NCI-H82 (cell line): ENCODE measurements around the gene CAPRIN2.

Source experiments
- DNase-seq: peaks from one replicate; lab custom pipeline; 2025; lab: John Stamatoyannopoulos, UW

CAPRIN2 gene, protein sequence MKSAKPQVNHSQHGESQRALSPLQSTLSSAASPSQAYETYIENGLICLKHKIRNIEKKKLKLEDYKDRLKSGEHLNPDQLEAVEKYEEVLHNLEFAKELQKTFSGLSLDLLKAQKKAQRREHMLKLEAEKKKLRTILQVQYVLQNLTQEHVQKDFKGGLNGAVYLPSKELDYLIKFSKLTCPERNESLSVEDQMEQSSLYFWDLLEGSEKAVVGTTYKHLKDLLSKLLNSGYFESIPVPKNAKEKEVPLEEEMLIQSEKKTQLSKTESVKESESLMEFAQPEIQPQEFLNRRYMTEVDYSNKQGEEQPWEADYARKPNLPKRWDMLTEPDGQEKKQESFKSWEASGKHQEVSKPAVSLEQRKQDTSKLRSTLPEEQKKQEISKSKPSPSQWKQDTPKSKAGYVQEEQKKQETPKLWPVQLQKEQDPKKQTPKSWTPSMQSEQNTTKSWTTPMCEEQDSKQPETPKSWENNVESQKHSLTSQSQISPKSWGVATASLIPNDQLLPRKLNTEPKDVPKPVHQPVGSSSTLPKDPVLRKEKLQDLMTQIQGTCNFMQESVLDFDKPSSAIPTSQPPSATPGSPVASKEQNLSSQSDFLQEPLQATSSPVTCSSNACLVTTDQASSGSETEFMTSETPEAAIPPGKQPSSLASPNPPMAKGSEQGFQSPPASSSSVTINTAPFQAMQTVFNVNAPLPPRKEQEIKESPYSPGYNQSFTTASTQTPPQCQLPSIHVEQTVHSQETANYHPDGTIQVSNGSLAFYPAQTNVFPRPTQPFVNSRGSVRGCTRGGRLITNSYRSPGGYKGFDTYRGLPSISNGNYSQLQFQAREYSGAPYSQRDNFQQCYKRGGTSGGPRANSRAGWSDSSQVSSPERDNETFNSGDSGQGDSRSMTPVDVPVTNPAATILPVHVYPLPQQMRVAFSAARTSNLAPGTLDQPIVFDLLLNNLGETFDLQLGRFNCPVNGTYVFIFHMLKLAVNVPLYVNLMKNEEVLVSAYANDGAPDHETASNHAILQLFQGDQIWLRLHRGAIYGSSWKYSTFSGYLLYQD

DNA sequence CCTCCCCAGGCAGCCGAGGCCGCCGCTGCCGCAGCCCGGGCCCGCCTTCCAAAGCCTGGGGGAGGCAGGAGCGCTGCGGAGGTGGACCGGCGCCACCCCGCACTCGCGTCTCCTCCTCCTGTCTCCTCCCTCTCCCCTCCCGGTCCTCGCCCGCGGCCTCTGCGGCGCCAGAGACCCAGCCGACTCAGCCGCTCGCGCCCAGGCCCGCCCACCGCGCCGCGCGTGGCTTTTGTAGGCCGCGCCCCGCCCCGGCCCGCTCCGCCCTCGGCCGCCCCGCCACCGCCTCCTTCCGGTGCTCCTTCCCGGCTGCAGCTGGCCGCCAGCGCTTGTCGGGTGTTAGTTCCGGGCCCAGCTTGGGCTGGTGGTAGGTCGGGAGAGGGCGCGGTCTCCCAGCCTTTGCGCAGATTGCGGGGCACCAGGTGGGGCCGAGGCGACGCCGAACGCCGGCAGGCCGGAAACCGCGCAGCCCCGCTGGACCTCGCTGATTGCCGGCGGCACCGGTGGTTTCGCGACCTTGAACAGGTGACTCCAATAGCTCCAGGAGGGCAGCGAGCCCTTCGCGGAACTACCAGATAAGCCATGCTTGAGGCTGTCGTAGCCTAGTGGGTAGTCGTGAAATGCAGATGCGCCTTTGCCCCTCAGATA is at the start of gene CAPRIN2:
Gene CAPRIN2 (minus strand): TSS at position 202 of the 645 bp plus-strand sequence. CDS start 1,431 bp downstream, outside the sequence.
- DNase-seq, result peak; percentile 97

DNA sequence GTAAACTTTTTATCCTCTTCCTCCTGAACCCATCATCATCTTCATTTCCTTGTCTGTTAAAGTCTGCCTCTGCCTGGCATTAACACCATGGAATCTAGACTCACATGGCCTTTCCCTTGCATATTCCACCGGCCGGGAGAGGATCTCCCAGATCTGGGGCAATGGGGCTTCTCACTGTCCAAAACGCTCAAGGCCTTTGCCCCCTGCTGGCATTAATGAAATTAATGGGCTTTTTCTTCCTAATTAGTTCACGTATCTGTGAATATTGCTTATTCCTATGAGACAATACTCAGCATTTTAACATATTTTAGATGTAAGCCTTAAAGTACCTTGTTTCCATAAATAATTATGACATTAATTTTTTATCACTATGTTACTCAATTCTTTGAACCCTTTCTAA is 42.9 kb upstream of the CAPRIN2 start:
- DNase-seq, result no peak

DNA sequence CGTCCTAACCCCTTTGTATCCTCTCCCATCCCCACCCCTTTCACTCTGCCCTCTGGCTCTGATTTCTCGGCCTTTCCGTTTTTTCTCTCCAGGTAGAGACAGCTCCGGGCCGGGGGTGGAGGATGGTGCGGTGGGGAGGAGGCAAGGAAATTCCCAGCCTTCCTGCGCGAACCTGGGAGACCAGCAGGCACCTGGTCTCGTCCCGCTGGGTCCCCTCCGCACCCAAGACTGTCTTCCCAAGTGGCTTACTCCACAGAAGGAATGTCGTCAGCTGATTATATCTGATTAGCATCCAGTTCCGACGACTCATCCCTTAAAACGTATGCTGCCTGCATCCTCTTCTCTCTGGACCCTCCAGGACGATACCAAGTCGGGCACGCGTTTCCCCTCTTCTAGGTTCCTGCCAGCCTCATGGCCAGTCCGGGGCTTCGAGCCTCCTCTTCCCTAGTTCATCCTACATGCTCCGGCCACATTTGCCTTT is 42.2 kb upstream of the CAPRIN2 start:
- peak; percentile 44 for DNase-seq

DNA sequence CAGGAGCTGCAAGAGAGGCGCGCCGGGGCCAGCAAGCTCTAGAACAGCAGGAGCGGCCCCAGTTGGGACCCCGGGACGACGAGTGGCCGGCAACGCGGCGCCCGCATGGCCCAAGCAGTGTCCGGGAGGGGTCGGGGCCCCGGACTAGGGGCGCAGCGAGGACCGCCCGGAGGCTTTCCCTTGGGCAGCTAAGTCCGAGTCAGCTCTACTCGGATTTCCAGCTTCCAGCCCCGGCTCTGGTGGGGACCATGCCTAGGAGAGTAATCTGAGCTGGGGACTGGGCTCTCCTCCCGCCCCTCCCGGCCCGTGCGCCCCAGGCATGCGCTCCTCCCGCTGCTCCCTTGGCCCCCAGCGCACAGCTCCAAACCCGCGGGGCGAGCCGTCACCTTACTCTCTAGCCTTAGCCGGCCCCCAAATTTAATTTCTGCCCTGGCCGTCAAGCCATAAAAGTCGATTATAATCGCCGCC is 41.6 kb upstream of the CAPRIN2 start:
- peak; percentile 16 for DNase-seq

- DNase-seq, result no peak
Observed at GRCh38 chr12:30795410-30796312, 40.9 kb upstream of the CAPRIN2 start.

DNA sequence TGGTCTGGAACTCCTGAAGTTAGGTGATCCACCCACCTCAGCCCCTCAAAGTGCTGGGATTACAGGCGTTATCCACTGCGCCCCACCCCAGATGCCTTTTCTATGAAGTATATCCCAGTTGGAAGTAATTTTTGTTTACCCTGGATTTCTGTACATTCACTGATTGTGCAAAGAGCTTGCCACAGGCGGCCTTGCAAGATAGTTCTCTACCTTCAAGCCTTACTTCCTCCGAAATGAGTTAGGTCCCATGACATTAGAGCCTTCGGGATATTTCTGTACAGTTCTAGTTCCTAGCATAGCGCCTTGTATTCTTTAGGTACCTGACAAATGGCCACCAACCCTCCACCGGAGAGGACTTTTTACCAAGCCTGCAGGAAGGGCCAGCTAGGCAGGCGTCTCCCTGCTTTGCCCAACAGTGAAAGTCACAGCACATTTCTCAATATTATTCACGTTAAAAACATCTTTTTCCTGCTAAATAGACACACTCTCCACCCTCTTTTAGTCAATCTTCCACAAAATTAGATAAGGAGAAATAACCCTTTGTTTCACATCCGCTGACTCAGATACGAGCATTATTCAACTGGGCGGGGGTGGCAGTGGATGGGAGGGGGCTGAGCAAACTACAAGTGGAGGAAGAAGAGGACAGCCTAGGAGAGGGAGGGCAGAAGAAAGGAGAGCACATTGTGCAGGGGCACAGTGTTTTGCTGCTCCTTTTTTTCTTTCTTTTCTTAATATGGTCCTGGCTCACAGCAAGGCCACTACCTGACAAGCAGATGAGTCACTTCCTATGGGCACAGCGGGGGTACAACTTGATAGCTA is 40.0 kb upstream of the CAPRIN2 start:
- DNase-seq, result no peak

- DNase-seq, result no peak
Observed at GRCh38 chr12:30794020-30794419, 39.3 kb upstream of the CAPRIN2 start.

GRCh38 chr12:30792648-30793499 is 38.1 kb upstream of the CAPRIN2 start:
- DNase-seq, result no peak

GRCh38 chr12:30792085-30792484 is 37.3 kb upstream of the CAPRIN2 start:
- no peak for DNase-seq

DNA sequence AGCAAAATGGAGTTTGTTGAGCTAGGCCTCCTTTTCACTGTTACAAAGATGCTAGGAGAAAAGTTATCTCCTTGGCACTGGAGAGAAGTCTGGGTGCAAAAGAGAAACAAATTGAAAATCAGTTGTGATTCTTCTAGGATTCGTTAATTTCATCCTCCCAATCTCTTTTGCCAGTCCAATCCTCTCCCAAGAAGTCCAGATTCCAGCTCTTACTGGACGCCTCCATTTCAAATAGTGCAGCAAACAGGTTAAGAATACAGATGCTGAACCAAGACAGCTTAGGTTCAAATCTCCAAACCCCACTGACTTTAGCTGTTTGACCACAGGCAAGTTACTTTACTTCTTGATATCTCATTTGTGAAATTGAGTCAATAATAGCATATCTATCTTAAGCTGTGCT is 34.0 kb upstream of the CAPRIN2 start:
- DNase-seq, result no peak

GRCh38 chr12:30785630-30786029 is 30.9 kb upstream of the CAPRIN2 start:
- DNase-seq, result no peak

GRCh38 chr12:30784508-30784907 is 29.8 kb upstream of the CAPRIN2 start:
- DNase-seq, result no peak

GRCh38 chr12:30783946-30784345 is 29.2 kb upstream of the CAPRIN2 start:
- DNase-seq, result no peak

DNA sequence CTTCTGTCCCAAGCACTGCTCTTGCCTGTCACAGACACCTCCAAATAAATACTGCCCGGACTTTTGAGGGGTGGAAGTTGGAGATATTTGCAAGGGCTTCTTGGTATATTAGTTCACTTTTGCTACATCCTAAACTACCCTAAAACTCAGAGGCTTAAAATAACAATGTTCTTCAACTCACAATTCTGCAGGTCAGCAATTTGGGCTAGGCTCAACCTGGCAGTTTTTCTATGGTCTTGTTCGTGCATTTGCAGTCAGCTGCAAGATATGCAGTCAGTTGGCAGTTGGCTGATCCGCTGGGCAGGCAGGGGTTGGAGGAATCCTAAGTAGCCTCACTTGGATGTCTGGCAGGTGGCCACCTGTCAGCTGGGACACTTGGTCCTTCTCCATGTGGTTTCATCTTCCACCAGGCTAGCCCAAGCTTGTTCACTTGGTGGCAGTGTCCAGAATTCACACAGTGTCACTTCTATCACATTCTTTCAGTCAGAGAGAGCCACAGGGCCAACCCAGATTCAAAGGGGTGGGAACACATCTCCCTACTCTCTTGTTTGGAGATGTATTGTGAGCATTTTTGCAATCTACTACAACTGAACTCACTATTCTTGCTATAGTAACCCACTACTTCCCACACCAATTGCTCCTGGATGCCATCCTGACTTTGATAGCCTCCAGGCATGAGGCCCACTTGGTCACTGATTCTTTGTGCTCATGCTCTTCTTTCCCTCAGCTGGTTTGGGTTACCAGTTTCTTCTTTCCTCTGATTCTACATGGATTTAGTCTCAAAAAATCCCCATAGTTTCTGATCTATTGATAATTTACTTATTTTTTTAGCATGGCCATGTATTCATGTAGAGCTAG is 27.8 kb upstream of the CAPRIN2 start:
- DNase-seq, result no peak

GRCh38 chr12:30779578-30779977 is 24.8 kb upstream of the CAPRIN2 start:
- DNase-seq, result no peak

- DNase-seq, result no peak
Observed at GRCh38 chr12:30779178-30779577, 24.4 kb upstream of the CAPRIN2 start.

DNA sequence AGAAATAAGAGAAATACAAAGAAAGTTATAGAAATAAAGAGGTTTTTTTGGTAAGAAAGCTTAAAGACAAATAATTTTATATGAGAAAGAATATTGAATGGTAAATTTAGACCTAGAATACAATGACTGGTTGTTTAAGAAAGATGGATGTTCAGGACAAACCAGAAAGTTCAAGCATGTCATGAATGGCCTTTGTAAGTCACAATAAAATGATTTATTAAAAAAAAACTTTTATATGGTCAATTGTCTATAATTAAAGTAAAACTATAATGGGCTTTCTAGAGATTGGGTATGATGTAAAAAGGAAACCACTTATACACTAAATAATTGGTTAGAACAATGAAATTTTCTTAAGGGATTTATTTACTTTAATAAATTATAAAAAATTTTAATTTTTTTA is 19.8 kb upstream of the CAPRIN2 start:
- no peak for DNase-seq

DNA sequence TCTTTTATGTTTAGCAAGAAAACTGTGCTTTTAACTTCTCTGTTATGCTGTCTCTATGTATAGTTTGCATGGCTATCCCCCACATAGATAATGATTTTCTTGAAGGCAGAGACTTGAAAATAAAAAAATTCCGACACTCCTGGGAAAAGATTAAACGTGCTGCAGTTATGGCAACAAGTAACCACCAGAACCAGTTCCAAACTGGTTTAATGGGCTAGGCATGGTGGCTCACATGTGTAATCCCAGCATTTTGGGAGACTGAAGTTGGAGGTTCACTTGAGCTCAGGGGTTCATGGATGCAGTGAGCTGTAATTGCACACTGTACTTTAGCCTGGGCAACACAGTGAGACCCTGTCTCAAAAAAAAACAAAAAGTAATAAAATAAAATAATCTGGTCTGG is 15.1 kb upstream of the CAPRIN2 start:
- no peak for DNase-seq
